Brain microvascular endothelial cell (primary cell): ENCODE measurements around the gene CCP110.

Source experiments
- DNase-seq: peaks from one replicate; pipeline ENCODE4 v3.0.0-alpha.2; 2020
- H3K27ac ChIP-seq: fragments of 250-450 bp; sonication (Bioruptor Pico); 2 replicates; pipeline ENCODE4 v1.5.1; 2020; ENCODE audit warnings: mild to moderate bottlenecking, moderate library complexity
- H3K27me3 ChIP-seq: fragments of 250-450 bp; sonication (Bioruptor Pico); replicated peaks from 2 replicates; pipeline ENCODE4 v1.5.1; 2020; ENCODE audit warnings: mild to moderate bottlenecking
- H3K36me3 ChIP-seq: fragments of 250-450 bp; sonication (Bioruptor Pico); replicated peaks from 2 replicates; pipeline ENCODE4 v1.5.1; 2020; ENCODE audit warnings: mild to moderate bottlenecking
- H3K4me3 ChIP-seq: 2 replicates; pipeline ENCODE4 v1.5.1; 2011; ENCODE audit warnings: low read depth, mild to moderate bottlenecking, control low read depth, low read length, moderate library complexity
- in situ Hi-C: cut with HindIII; loops from 2 replicates; pipeline ENCODE4 v1.10.0; 2017; ENCODE audit warnings: low sequenced_read_pairs, low pct_ligation_motif_present
- TF ChIP-seq, protein P1 (sequence below): IDR thresholded peaks from 2 replicates; pipeline ENCODE4 v1.5.1; 2011; ENCODE audit warnings: low read depth, mild to moderate bottlenecking, moderate library complexity, low read length, control low read depth, inconsistent platforms; ENCODE audit errors: missing control alignments

The CCP110 gene

GRCh38 chr16:19595043-19595767 is 71.5 kb downstream of the CCP110 start:
- Histone ChIP-seq H3K27ac (peak overlapping the region; percentile 84), H3K27me3 (no peaks in the 10 kb centered on the region), H3K4me3 (no peak overlapping the region), H3K36me3 (peaks cover 4% of the 10 kb centered on the region)
- in situ Hi-C loops: no loop called here
- TF ChIP-seq, protein P1, sequence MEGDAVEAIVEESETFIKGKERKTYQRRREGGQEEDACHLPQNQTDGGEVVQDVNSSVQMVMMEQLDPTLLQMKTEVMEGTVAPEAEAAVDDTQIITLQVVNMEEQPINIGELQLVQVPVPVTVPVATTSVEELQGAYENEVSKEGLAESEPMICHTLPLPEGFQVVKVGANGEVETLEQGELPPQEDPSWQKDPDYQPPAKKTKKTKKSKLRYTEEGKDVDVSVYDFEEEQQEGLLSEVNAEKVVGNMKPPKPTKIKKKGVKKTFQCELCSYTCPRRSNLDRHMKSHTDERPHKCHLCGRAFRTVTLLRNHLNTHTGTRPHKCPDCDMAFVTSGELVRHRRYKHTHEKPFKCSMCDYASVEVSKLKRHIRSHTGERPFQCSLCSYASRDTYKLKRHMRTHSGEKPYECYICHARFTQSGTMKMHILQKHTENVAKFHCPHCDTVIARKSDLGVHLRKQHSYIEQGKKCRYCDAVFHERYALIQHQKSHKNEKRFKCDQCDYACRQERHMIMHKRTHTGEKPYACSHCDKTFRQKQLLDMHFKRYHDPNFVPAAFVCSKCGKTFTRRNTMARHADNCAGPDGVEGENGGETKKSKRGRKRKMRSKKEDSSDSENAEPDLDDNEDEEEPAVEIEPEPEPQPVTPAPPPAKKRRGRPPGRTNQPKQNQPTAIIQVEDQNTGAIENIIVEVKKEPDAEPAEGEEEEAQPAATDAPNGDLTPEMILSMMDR: no peak
- peak; percentile 94 for DNase-seq

DNA sequence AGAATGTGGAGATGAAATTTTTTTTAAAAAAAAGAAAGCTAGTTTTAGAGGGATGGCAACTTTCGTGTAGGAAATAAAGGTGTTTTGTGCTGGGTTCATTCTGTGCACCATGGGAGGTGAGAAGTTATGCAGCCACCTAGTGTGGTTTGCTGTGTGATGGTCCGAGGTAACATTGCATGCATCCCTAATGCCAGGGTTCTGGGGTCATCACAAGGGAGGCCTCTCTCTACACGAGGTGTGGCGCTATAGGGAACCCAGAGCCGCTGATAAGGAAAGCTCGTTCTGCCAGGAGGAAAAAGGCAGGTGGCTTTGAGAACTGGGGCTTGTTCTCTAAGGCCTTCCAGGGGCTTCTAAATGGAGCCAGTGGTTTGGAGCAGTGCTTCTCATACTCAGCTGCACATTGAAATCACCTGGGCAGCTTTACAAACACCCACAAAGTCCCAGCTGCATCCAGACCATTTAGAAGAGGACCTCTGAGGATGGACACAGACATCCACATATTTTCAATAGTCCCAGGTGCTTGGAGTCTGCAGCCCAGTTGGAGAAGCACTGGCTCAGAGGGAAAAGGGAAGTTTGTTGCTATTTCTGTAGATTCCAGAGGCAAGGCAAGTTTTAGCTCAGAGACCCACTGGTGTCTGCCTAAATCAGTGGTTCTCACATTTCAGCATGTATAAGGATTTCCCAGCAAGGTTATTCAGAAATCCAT is 75.2 kb downstream of the CCP110 start:
- peaks cover 3% of the 10 kb centered on the region for H3K36me3 ChIP-seq
- TF ChIP-seq, protein P1: no peak
- DNase-seq: no peak
- no peak overlapping the region for H3K27ac ChIP-seq
- no peaks in the 10 kb centered on the region for H3K27me3 ChIP-seq
- no peak overlapping the region for H3K4me3 ChIP-seq
- in situ Hi-C loops: no loop called here

DNA sequence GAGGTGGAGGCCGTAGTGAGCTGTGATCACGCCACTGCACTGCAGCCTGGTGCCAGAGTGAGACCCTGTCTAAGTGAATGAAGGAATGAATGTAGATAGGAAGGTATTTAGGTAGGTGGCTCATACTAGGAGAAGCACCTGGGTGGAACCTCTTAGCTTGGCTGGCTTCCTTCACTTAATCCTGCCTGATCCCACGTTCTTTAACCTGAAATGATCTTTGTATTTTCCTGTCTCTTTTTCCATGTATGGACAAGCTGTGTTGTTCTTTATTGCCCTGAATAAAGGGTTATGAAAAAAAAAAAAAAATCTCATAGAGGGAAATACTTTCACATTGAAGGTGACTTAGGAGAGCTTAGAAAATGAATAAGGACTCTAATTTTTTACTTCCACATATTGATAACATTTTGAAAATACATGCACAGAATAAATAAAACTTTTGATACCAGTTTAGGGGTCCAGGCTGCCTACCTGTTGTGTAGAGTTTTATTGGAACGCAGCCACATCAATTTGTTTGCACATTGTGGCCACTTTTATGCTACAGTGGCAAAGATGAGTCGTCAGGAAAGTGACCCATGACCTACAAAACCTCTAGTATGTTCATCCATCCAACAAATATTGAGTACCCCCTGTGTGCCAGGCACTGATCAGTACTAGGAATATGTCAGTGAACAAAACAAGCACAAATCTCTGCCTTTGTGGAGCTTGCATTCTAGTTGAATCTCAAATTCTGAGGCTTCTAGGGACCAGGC is 76.4 kb downstream of the CCP110 start:
- Histone ChIP-seq H3K36me3 (peaks cover 3% of the 10 kb centered on the region), H3K27ac (no peak overlapping the region), H3K27me3 (no peaks in the 10 kb centered on the region), H3K4me3 (no peak overlapping the region)
- in situ Hi-C loops: no loop called here
- no peak for DNase-seq
- TF ChIP-seq, protein P1: no peak

- H3K36me3 ChIP-seq: peaks cover 3% of the 10 kb centered on the region
- TF ChIP-seq, protein P1: peak; percentile 68
- H3K27ac ChIP-seq: no peak overlapping the region
- in situ Hi-C loops: no loop called here
- no peak overlapping the region for H3K4me3 ChIP-seq
- no peaks in the 10 kb centered on the region for H3K27me3 ChIP-seq
- peak; percentile 32 for DNase-seq
These were observed 77.6 kb downstream of the CCP110 start for GRCh38 chr16:19601083-19601976.
